Mucosa of stomach (tissue), 1 donor: Measurements from ENCODE around the gene IGSF9B.

Experiments used
- H3K27me3 ChIP-seq: one replicate; pipeline ENCODE4 v1.7.0; 2013; ENCODE audit warnings: mild to moderate bottlenecking, low read length; ENCODE audit not compliant: control insufficient read depth, insufficient read depth
- H3K36me3 ChIP-seq: one replicate; pipeline ENCODE4 v1.7.0; 2013; ENCODE audit warnings: low read length; ENCODE audit not compliant: control insufficient read depth, insufficient read depth
- H3K4me1 ChIP-seq: one replicate; pipeline ENCODE4 v1.7.0; 2013; ENCODE audit warnings: mild to moderate bottlenecking, low read length; ENCODE audit not compliant: control insufficient read depth, insufficient read depth
- H3K4me3 ChIP-seq: one replicate; pipeline ENCODE4 v1.7.0; 2013; ENCODE audit warnings: low read length
- H3K9ac ChIP-seq: one replicate; pipeline ENCODE4 v1.7.0; 2013; ENCODE audit warnings: mild to moderate bottlenecking, low read length, moderate library complexity
- H3K9me3 ChIP-seq: one replicate; pipeline ENCODE4 v1.7.0; 2013; ENCODE audit warnings: mild to moderate bottlenecking, low read length, moderate library complexity; ENCODE audit not compliant: control insufficient read depth
- donor health status: Pancreatic carcinoma.

The IGSF9B gene

GRCh38 chr11:133896028-133896427, 60.7 kb downstream of the IGSF9B start:
- Histone ChIP-seq H3K9me3 (no peaks in the 10 kb centered on the region), H3K4me3 (no peak overlapping the region), H3K27me3 (no peaks in the 10 kb centered on the region), H3K36me3 (no peaks in the 10 kb centered on the region), H3K4me1 (no peaks in the 10 kb centered on the region), H3K9ac (no peak overlapping the region)

GRCh38 chr11:133895551-133895950, 61.2 kb downstream of the IGSF9B start:
- no peaks in the 10 kb centered on the region for H3K36me3 ChIP-seq
- no peaks in the 10 kb centered on the region for H3K9me3 ChIP-seq
- no peaks in the 10 kb centered on the region for H3K27me3 ChIP-seq
- no peak overlapping the region for H3K9ac ChIP-seq
- no peak overlapping the region for H3K4me3 ChIP-seq
- no peaks in the 10 kb centered on the region for H3K4me1 ChIP-seq

DNA sequence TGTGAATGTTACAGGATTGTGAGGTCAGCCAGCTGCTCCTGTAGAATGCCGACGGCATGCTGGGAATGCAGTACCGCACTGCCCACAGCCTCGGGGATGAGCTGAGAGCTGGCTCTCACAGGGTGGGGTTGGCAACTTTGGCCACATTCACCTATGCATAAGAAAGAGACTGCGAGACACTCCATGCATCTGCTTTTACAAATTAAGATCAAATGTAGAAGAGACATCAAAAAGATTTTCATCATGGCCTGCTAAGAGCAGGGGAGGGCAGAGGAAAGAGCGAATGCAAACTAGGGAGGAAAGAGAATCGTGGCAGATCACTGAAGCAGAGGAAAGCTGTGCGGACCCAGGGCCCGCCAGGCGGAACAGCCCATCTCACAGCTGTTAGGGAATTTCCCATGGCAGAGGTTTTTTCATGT, 61.7 kb downstream of the IGSF9B start:
- Histone ChIP-seq H3K9me3 (no peaks in the 10 kb centered on the region), H3K4me3 (no peak overlapping the region), H3K4me1 (no peaks in the 10 kb centered on the region), H3K36me3 (no peaks in the 10 kb centered on the region), H3K27me3 (no peaks in the 10 kb centered on the region), H3K9ac (no peak overlapping the region)

DNA sequence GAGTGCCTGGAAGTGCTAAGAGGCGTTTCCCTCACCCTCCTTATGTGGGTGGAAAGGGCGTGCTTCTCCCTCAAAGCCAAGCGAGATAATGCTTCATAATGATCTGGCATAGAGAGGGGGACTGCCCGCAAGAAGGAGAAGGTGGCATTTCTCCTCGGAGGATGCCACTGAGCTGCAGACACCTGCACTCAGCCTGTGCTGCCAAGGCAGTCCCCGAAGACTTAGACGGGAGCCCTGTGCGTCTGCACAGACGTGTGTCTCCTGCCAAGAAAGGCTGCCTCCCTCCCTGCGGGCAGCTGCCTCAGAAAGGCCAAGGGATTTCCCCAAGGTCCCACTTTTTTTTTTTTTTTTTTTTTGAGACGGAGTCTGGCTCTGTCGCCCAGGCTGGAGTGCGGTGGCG, 63.4 kb downstream of the IGSF9B start:
- no peaks in the 10 kb centered on the region for H3K4me1 ChIP-seq
- H3K36me3 ChIP-seq: no peaks in the 10 kb centered on the region
- no peak overlapping the region for H3K9ac ChIP-seq
- no peaks in the 10 kb centered on the region for H3K9me3 ChIP-seq
- H3K4me3 ChIP-seq: no peak overlapping the region
- H3K27me3 ChIP-seq: no peaks in the 10 kb centered on the region

DNA sequence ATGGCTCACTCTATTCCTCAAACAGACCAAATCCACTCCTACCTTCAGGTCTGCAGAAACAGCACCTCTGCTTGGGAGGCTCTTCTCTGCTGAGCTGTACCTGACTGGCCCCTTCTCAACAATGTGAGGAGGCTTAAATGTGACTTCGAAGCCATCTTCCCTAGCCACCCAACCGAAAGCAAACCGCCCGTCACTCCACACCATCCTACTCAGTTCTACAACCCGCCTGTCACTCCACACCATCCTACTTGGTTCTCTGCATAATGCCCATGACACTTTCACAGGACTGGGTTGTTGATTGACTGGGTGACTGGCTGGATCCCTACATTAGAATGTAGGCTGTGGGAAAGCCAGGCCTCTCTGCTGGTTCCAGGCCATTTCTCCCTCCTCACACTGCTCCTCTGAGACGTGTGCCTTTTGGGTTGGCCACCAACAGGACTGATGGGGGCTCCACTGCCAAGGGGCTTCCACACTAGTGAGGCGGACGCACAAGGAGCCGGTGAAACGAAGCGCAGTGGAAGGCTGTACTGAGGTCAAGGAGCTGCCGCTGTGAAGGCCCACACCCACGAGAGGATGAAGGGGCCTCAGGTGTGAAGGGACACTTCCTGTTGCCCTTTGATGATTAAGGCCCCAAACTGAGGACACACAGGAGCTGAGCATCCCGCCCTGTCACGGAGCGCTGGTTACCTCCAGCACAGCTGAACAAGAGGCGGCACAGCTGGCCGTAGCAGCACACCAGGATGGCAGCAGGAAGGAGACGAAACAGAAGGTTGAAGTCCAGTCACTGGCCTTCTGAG, 64.0 kb downstream of the IGSF9B start:
- H3K9me3 ChIP-seq: no peaks in the 10 kb centered on the region
- no peaks in the 10 kb centered on the region for H3K36me3 ChIP-seq
- no peak overlapping the region for H3K9ac ChIP-seq
- H3K4me1 ChIP-seq: no peaks in the 10 kb centered on the region
- no peak overlapping the region for H3K4me3 ChIP-seq
- no peaks in the 10 kb centered on the region for H3K27me3 ChIP-seq

- Histone ChIP-seq H3K36me3 (no peaks in the 10 kb centered on the region), H3K4me1 (no peaks in the 10 kb centered on the region), H3K27me3 (no peaks in the 10 kb centered on the region), H3K9me3 (no peaks in the 10 kb centered on the region), H3K9ac (no peak overlapping the region), H3K4me3 (no peak overlapping the region)
These were observed 64.6 kb downstream of the IGSF9B start for GRCh38 chr11:133892126-133892525.

DNA sequence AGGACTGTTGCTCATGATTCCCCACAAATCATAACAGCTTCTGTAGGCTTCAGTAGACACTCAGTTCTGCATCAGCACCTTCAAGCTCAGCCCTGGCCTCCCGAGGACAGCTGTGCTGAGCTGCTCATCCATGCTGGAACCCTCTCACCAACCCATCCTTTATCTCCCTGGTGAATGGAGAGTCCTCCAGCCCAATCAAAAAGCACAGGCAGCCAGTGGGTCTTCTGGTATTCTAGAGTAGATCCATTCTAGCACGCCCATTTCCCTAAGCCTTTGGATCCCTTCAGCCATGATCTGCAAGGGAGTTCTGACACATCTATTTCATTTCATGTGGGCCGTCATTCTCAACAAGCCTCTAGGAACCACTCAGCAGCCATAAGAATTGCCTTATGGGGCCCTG, 66.9 kb downstream of the IGSF9B start:
- peaks cover 5% of the 10 kb centered on the region for H3K27me3 ChIP-seq
- no peaks in the 10 kb centered on the region for H3K4me1 ChIP-seq

DNA sequence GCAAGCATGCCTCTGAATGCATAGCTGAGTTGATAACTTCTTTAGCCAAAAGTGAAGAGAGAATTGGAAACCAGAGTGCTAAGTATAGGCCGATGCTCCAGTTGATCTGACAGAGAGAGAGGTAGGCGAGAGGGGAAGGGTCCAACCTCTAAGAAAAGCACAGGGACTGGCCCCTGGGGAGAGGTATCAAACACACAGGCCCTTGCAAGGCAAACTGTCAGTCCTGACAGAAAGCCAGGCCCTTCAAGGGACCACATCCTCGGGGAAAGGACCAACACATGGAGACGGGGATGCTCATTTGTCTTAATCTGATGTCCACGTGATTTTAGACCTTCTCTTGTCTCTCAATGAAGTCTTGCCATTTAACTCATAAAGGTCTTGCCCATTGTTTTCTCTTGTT, 67.6 kb downstream of the IGSF9B start:
- no peaks in the 10 kb centered on the region for H3K9me3 ChIP-seq
- H3K4me1 ChIP-seq: no peaks in the 10 kb centered on the region
- peaks cover 5% of the 10 kb centered on the region for H3K27me3 ChIP-seq
- no peak overlapping the region for H3K4me3 ChIP-seq
- no peaks in the 10 kb centered on the region for H3K36me3 ChIP-seq
- H3K9ac ChIP-seq: no peak overlapping the region

More for the DNA sequence above, 66.9 kb downstream of the IGSF9B start:
- Histone ChIP-seq H3K36me3 (no peaks in the 10 kb centered on the region), H3K9ac (no peak overlapping the region), H3K4me3 (no peak overlapping the region), H3K9me3 (no peaks in the 10 kb centered on the region)

- Histone ChIP-seq H3K36me3 (no peaks in the 10 kb centered on the region), H3K9me3 (no peaks in the 10 kb centered on the region), H3K9ac (no peak overlapping the region), H3K4me3 (no peak overlapping the region), H3K27me3 (peaks cover 5% of the 10 kb centered on the region), H3K4me1 (no peaks in the 10 kb centered on the region)
These were observed 69.0 kb downstream of the IGSF9B start for GRCh38 chr11:133887692-133888332.

DNA sequence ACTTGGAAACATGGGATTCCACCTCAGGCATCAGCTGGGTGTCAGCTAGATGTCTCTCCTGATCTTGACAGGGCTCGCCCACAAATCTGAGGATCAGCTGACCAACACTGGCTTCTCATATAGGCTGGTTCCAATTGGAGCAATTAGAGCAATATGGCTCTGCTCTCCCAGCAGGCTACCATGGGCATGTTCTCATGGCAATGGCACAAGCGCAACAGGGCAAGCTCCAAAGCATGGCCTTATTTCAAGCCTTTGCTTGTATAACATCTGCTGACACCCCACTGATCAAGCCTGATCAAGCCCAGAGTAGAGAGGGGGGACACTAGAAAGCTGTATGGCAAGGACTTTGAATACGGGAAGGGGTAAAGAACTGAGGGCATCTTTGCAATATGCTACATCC, 70.7 kb downstream of the IGSF9B start:
- Histone ChIP-seq H3K9ac (no peak overlapping the region), H3K4me3 (no peak overlapping the region), H3K36me3 (no peaks in the 10 kb centered on the region), H3K27me3 (peaks cover 5% of the 10 kb centered on the region), H3K4me1 (no peaks in the 10 kb centered on the region), H3K9me3 (no peaks in the 10 kb centered on the region)

DNA sequence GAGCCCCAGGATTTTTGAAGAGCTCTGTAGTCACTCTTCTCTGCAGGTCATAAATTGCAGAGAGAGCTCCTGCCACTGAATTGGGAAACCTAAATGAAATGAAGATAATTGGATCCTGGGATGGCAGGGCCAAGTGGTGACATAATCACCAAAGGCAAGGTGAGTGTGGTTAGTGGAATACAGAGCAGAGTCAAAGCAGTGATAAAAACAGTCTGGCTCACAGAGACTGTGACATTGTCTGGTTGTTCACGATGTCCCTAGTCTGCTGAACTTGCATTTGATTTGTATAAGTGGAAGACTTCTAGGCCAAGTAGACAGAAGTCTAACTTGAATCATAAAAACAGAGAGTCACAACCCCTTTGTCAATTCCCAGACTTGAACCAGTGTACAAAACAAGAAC, 84.6 kb downstream of the IGSF9B start:
- Histone ChIP-seq H3K36me3 (no peaks in the 10 kb centered on the region), H3K27me3 (no peaks in the 10 kb centered on the region), H3K9ac (no peak overlapping the region), H3K4me3 (no peak overlapping the region), H3K4me1 (no peaks in the 10 kb centered on the region), H3K9me3 (no peaks in the 10 kb centered on the region)

DNA sequence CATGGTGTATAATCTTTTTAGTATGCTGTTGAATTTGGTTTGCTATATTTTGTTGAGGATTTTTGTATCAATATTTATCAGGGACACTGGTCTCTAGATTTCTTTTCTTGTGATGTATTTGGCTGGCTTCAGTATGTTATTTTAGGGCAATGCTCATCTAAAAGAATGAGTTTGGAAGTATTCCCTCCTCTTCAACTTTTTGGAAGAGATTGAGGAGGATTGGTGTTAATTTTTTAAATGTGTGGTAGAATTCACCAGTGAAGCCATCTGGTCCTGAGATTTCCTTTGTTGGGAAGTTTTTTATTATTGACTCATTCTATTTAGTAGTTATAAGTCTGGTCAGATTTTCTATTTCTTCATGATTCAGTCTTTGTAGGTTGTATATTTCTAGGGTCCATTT, 89.3 kb downstream of the IGSF9B start:
- H3K27me3 ChIP-seq: no peaks in the 10 kb centered on the region
- no peaks in the 10 kb centered on the region for H3K4me1 ChIP-seq
- H3K9ac ChIP-seq: no peak overlapping the region
- no peaks in the 10 kb centered on the region for H3K36me3 ChIP-seq
- H3K4me3 ChIP-seq: no peak overlapping the region
- no peaks in the 10 kb centered on the region for H3K9me3 ChIP-seq
